Muscle of arm (tissue), 14 donors: Measurements from ENCODE around the gene C2orf92. TPM values are rescaled to one million over a fixed set of nuclear protein-coding genes. Genes with fewer than 3 reads are reported as not detected.
A peak's percentile ranks its signal among the peaks of the same experiment; 100 is the strongest.
"Not testable (repeated sequence)": the region's sequence is repeated elsewhere in the genome, so short reads cannot be mapped to it uniquely, and the experiment has no call there.

Experiments used
- DNase-seq: peaks from one replicate; pipeline ENCODE4 v3.0.0-alpha.2; 2013
- long read RNA-seq, 11 donors: transcript quantifications; one replicate each; lab custom pipeline, GENCODE V29; 2026
- polyA plus RNA-seq, 12 donors: library from polyadenylated mRNA; unstranded; fragments of 120-200 nt; gene quantifications; one replicate each; pipeline ENCODE4 v1.2.1, GENCODE V29; 2013; ENCODE audit not compliant: insufficient read length in 12 of 12

The C2orf92 gene
- 10 to 100 TPM in 9 of 12 donors, 1 to 10 TPM in 1, not detected in 2; 6.6 to 31.4 (median 17.0) TPM for polyA plus RNA-seq
- long read RNA-seq, donor 1, partial matches to known transcripts, result 5 of 6 reads
- long read RNA-seq, donor 1, other reads (novel, unspliced or antisense), result 0 of 6 reads
- long read RNA-seq, donor 2, result 0 reads
- long read RNA-seq, donor 3, result 0 reads
- long read RNA-seq, donor 4, result 0 reads
- long read RNA-seq, donor 5, result 0 reads
- long read RNA-seq, donor 6, result 0 reads
- long read RNA-seq, donor 7, result 0 reads
- long read RNA-seq, donor 8, partial matches to known transcripts, result 0 of 1 reads
- long read RNA-seq, donor 8, other reads (novel, unspliced or antisense), result 0 of 1 reads
- long read RNA-seq, donor 9, result 0 reads
- long read RNA-seq, donor 10, result 0 reads
- long read RNA-seq, donor 11, partial matches to known transcripts, result 0 of 1 reads
- long read RNA-seq, donor 11, other reads (novel, unspliced or antisense), result 0 of 1 reads

- DNase-seq, result no peak
Observed at GRCh38 chr2:97669448-97669847, at the start of gene C2orf92. C2orf92 (plus strand) TSS chr2:97669713; CDS start chr2:97669789, 76 bp downstream.

DNA sequence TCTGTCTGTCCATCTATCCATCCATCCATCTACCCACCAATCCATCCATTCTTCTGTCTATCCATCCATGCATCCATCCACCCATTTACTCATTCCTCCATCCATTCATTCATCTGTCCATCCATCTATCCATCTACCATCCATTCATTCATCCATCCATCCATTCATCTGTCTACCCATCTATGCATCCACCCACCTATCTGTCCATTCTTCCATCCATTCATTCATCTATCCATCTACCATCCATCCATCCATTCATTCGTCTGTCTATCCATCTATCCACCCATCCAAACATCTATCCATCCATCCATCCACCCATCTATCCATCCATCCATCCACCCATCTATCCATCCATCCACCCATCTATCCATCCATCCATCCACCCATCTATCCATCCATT, 49.0 kb upstream of the C2orf92 start:
- not testable (repeated sequence) for DNase-seq

DNA sequence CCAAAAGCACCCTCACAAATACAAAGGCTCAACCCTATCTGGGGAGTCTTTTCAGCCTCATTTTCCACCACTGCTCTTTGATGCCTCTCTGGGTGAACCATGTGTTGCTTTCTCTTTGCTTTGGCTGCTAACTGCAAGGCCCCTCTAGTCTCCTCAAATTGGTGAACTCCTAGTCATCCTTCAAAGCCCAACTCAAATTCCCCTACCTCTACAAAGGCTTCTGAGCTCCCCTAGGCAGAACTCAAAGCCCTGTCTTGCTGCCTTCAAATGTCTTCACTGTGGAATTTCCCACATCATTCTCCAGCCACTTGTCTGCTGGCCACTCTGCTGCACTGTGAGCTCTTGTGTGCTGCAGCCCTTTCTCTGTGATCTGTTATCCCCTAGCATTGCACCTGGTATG, 46.5 kb upstream of the C2orf92 start:
- DNase-seq, result not testable (repeated sequence)

- DNase-seq, result not testable (repeated sequence)
Observed at GRCh38 chr2:97625354-97626048, 44.0 kb upstream of the C2orf92 start.

DNA sequence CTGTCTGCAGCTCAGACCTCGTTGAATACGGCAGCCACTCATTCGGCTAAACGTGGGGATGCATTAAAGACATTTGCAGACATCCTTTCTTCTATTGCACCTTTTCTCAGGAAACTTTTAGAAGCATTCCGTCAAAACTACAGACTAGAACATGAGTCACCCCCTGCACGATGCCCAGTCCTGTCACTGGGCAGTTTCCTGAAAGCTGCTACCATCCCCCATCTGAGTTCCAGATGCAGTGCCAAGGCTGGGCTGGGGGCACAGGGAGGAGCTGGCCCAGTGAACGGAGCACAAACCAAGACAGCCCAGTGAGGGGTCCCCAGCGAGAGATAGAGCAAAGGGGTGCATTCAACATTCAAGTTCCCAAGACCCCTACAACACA, 43.5 kb upstream of the C2orf92 start:
- DNase-seq, result not testable (repeated sequence)

GRCh38 chr2:97644023-97644717, 25.3 kb upstream of the C2orf92 start:
- DNase-seq, result no peak

DNA sequence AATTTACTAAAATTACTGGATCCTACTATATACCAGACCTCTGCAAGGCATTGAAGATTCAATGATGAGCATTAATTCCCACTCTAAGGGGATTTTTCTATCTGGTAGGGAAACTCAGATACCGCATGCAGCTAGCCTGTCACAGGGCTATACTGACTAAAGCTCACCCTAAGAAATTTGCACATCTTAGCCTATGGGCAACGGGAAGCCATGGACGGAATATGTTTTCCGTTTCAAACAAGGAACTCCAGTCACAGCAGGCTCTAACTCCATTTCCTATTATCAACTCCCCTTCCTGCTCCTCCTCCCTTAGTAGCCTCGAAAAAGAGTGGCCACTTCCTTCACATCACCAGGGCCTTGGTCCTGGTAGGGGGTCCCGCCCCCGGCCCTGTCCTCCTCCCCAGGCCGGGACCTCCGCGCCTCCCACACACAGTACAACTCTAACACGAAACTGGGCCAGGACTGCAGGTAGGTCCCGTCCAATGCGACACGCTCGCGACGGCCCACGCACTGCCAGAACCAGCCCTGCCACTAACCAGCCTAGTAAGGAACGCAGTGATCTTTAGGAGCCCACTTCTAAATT, 24.3 kb upstream of the C2orf92 start:
- peak; percentile 69 for DNase-seq

DNA sequence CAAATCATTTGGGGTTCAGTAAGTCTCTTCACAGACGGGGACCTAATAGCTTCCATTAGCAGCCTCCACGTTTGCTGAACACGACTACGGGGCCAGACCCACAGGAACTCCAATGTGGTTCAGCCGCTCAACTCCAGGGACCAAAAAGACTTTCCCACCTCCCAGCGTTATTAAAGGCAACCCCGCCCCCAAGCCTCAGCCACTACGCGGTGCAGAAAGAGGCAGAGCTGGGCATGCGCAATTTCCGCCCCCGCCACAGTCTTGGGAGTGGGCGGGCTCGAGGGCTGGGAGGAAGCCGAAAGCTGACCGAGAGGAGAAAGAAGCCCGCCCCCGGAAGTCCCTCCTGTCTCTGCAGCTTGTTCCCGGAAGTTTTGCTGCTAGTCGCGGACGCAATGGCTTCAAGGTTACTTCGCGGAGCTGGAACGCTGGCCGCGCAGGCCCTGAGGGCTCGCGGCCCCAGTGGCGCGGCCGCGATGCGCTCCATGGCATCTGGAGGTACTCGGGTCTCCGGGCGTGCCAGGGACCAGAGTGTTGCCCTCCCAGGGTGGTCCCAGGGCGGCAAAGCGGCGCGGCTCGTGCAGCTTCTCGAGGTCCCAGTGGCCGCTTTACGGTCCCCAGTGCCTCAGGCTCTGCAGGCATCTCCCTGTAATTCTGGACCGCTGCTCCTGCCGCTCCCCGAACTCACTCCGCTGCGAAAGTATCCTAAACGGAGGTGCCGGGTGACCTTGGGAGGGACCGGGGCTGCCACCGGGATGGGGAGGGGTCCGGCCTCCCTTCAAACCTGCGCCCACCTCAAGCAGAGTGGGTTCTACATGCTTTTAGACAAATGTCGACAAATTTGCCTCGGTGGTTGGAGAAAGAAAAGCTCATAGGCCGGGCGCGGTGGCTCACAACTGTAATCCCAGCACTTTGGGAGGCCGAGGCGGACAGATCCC, 23.6 kb upstream of the C2orf92 start, which contains the start of gene COX5B:
Gene COX5B, plus strand, starts transcription at position 368 of the 935 bp plus-strand sequence. Its CDS starts 25 bp downstream, at position 393.
- DNase-seq, result peak; percentile 98

DNA sequence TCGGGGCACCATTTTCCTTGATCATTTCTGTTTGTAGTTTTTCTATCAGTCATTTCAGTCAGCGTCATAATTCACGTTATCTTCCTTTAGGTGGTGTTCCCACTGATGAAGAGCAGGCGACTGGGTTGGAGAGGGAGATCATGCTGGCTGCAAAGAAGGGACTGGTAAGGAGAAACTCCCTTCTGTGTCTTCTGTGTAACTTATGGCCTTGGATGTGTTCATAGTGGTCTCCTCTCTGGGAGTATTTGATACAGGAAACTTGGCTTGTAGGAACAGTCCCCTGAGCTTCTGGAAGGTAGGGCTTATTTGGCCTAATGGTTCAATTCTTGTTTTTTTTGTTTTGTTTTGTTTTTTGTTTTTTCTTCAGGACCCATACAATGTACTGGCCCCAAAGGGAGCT, 22.5 kb upstream of the C2orf92 start:
- DNase-seq, result no peak

- DNase-seq, result no peak
Observed at GRCh38 chr2:97651114-97651513, 18.4 kb upstream of the C2orf92 start.

DNA sequence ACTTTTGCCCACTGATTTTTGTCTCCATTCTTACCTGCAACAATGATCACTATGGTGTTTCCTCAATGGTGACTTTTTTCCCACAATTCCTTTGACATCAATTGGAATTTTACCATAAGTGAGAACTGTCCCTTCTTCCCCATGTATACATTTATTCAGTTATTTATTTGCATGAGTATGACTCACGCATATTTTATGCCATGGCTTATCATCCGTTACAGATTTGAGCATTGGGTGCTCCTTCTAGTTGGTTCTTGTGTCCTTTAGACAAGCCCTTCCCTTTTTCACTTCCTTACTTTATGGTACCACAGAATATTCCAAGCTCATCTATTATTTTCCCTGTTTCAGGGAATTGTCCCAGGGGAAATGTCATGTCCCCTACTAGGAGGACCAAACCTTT, 16.0 kb upstream of the C2orf92 start:
- no peak for DNase-seq

- DNase-seq, result no peak
Observed at GRCh38 chr2:97653874-97654273, 15.6 kb upstream of the C2orf92 start.

DNA sequence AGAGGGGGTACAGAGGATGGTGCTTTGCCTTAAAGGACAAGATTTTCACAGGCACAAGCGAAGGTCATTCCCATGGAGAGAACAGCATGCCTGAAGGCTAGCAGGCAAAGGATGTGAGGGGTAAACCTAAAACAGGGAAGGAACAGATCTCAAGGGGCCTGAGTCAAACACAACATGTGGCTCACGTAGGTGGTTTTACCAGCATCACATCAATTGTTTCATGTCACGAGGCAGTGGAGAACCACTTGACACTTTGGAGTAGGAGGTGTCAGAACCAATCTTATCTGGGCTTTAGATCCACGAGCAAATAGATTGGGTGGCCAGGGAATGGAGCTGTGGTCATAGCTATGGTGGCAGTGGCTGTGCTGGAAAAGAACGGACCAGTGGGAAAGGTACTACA, 15.2 kb upstream of the C2orf92 start:
- DNase-seq, result no peak

- DNase-seq, result no peak
Observed at GRCh38 chr2:97654791-97655190, 14.7 kb upstream of the C2orf92 start.

DNA sequence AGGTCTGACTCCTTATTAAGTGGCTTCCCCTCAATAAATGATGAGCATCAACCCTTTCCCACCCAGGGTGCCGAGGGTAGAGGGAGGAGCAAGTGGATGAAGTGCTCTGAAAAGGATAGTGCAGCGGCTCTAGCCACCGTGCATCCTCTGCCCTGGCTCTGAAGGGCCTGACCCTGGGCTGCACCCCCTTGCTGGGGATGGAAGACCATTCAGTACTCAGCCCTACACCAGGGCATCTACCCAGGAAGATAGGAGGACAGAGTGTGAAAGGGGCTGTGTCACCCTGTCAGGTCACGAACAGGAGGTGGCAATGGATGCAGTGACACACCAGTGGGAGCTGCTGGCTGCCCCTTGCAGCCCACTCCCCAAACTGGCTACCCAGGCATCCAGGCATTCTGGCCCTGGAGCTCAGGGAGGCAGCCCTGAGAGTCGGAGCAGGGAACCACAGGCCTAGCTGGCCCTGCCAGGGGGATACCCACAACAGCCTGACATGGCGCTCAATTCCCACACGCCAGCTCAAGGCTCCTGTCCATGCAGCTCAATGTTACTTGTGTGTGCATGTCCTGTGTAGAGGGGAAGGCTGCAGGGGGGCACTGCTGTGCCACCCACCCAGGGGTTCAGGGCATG, 13.3 kb upstream of the C2orf92 start:
- no peak for DNase-seq

GRCh38 chr2:97656905-97657587, 12.5 kb upstream of the C2orf92 start:
- DNase-seq, result no peak

- DNase-seq, result no peak
Observed at GRCh38 chr2:97657986-97658690, 11.4 kb upstream of the C2orf92 start.

- DNase-seq, result no peak
Observed at GRCh38 chr2:97658691-97659157, 10.8 kb upstream of the C2orf92 start.
